GM21360 (cell line): ENCODE results near the gene UST.
A peak's percentile ranks its signal among the peaks of the same experiment; 100 is the strongest.
"Not testable (repeated sequence)": the region's sequence is repeated elsewhere in the genome, so short reads cannot be mapped to it uniquely, and the experiment has no call there.

Source experiments
- ATAC-seq: cut with Tn5 transposase; IDR thresholded peaks from one replicate; pipeline ENCODE4 v1.9.1; 2021; ENCODE audit warnings: mild to moderate bottlenecking, moderate library complexity; ENCODE audit not compliant: unreplicated experiment

The UST gene

GRCh38 chr6:148764259-148765020 lies 17.6 kb downstream of the UST start:
- ATAC-seq, result not testable (repeated sequence)

GRCh38 chr6:148765898-148766808 lies 19.3 kb downstream of the UST start:
- ATAC-seq, result no peak

- no peak for ATAC-seq
Observed at GRCh38 chr6:148768646-148769270, 21.9 kb downstream of the UST start.

- no peak for ATAC-seq
Observed at GRCh38 chr6:148769304-148769968, 22.6 kb downstream of the UST start.

GRCh38 chr6:148770408-148771211 lies 23.8 kb downstream of the UST start:
- ATAC-seq, result no peak

- ATAC-seq, result no peak
Observed at GRCh38 chr6:148771212-148771601, 24.4 kb downstream of the UST start.

GRCh38 chr6:148771896-148772554 lies 25.2 kb downstream of the UST start:
- ATAC-seq, result no peak

- no peak for ATAC-seq
Observed at GRCh38 chr6:148775161-148775560, 28.3 kb downstream of the UST start.

GRCh38 chr6:148776321-148777308 lies 29.8 kb downstream of the UST start:
- no peak for ATAC-seq

GRCh38 chr6:148779142-148779562 lies 32.3 kb downstream of the UST start:
- ATAC-seq, result no peak

- not testable (repeated sequence) for ATAC-seq
Observed at GRCh38 chr6:148780423-148780822, 33.6 kb downstream of the UST start.

- ATAC-seq, result peak; percentile 94
Observed at GRCh38 chr6:148780918-148781436, 34.1 kb downstream of the UST start.

GRCh38 chr6:148789948-148790347 lies 43.1 kb downstream of the UST start:
- no peak for ATAC-seq

- ATAC-seq, result no peak
Observed at GRCh38 chr6:148790404-148790803, 43.6 kb downstream of the UST start.

- no peak for ATAC-seq
Observed at GRCh38 chr6:148790817-148791216, 44.0 kb downstream of the UST start.

- ATAC-seq, result no peak
Observed at GRCh38 chr6:148791372-148791771, 44.5 kb downstream of the UST start.

GRCh38 chr6:148793721-148794120 lies 46.9 kb downstream of the UST start:
- no peak for ATAC-seq

GRCh38 chr6:148794797-148795196 lies 48.0 kb downstream of the UST start:
- no peak for ATAC-seq
